Suprapubic skin (tissue), 4 donors: ENCODE data around the gene ZSWIM6. TPM values are rescaled to one million over a fixed set of nuclear protein-coding genes. Genes with fewer than 3 reads are reported as not detected.
"Not testable (repeated sequence)": the region's sequence is repeated elsewhere in the genome, so short reads cannot be mapped to it uniquely, and the experiment has no call there.

Source experiments
- DNase-seq, 2 donors: peaks; one replicate each; pipeline ENCODE4 v3.0.0-alpha.2; 2019; ENCODE audit warnings: low spot score in 2 of 2
- H3K27ac ChIP-seq: fragments of 200-600 bp; sonication (generic); one replicate; pipeline ENCODE4 v1.5.1; 2019
- H3K27me3 ChIP-seq: fragments of 200-600 bp; sonication (generic); one replicate; pipeline ENCODE4 v1.5.1; 2019
- H3K36me3 ChIP-seq: fragments of 200-600 bp; sonication (generic); one replicate; pipeline ENCODE4 v1.5.1; 2019
- H3K4me1 ChIP-seq: fragments of 200-600 bp; sonication (generic); one replicate; pipeline ENCODE4 v1.5.1; 2019
- H3K4me3 ChIP-seq: fragments of 200-600 bp; sonication (generic); one replicate; pipeline ENCODE4 v1.5.1; 2019; ENCODE audit warnings: mild to moderate bottlenecking
- H3K9me3 ChIP-seq: fragments of 200-600 bp; sonication (generic); one replicate; pipeline ENCODE4 v1.5.1; 2019
- EP300 ChIP-seq: sonication (generic); formaldehyde crosslinking; IDR thresholded peaks from one replicate; pipeline ENCODE4 v1.6.1; 2017; ENCODE audit warnings: antibody characterized with exemption
- POLR2A ChIP-seq, 2 donors: fragments of 450-650 bp; IDR thresholded peaks; one replicate each; pipeline ENCODE4 v1.6.1; 2017; ENCODE audit warnings: antibody characterized with exemption in 2 of 2, mild to moderate bottlenecking in 2 of 2, moderate library complexity in 2 of 2
- POLR2AphosphoS5 ChIP-seq, 3 donors: sonication (generic); formaldehyde crosslinking; IDR thresholded peaks; one replicate each; pipeline ENCODE4 v1.6.1; 2017; ENCODE audit warnings: antibody characterized with exemption in 3 of 3
- WGBS: methylation state at CpG from one replicate; pipeline ENCODE4 v1.1.5; 2018; 5-methylcytosine and 5-hydroxymethylcytosine counted together
- total RNA-seq, 4 donors: library from RNA; depleted of rRNA; stranded (reverse); fragments of >200 nt; gene quantifications; one replicate each; pipeline ENCODE4 v1.1.0, GENCODE V29; 2016
- TF ChIP-seq, protein P1 (sequence below), 2 donors: fragments of 200-600 bp in 1 of 2; fragments of 450-650 bp in 1 of 2; sonication (generic) in 1 of 2; IDR thresholded peaks; one replicate each; pipeline ENCODE4 v1.5.1; 2016 to 2019; ENCODE audit warnings: antibody characterized with exemption in 2 of 2, mild to moderate bottlenecking in 1 of 2, moderate library complexity in 1 of 2

Gene ZSWIM6
- total RNA-seq, 4 donors from 2014 or later = 7.3 to 12.2 (median 8.2) TPM

- Histone ChIP-seq H3K4me1 (peaks cover 14% of the 10 kb centered on the region), H3K9me3 (no peaks in the 10 kb centered on the region), H3K36me3 (no peaks in the 10 kb centered on the region), H3K4me3 (no peak overlapping the region), H3K27me3 (no peaks in the 10 kb centered on the region), H3K27ac (no peak overlapping the region)
- DNase-seq = no peak
- 96% methylated on average over 5 of the region's 5 CpGs for WGBS
- TF ChIP-seq, protein P1, sequence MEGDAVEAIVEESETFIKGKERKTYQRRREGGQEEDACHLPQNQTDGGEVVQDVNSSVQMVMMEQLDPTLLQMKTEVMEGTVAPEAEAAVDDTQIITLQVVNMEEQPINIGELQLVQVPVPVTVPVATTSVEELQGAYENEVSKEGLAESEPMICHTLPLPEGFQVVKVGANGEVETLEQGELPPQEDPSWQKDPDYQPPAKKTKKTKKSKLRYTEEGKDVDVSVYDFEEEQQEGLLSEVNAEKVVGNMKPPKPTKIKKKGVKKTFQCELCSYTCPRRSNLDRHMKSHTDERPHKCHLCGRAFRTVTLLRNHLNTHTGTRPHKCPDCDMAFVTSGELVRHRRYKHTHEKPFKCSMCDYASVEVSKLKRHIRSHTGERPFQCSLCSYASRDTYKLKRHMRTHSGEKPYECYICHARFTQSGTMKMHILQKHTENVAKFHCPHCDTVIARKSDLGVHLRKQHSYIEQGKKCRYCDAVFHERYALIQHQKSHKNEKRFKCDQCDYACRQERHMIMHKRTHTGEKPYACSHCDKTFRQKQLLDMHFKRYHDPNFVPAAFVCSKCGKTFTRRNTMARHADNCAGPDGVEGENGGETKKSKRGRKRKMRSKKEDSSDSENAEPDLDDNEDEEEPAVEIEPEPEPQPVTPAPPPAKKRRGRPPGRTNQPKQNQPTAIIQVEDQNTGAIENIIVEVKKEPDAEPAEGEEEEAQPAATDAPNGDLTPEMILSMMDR (IDR thresholded peaks at IDR 0.05) = no peak
- TF ChIP-seq EP300 (no peak), POLR2AphosphoS5 (IDR thresholded peaks at IDR 0.05) (no peak), POLR2A (IDR thresholded peaks at IDR 0.05) (no peak)
Measured at GRCh38 chr5:61399679-61400078, 67.6 kb downstream of the ZSWIM6 start.

DNA sequence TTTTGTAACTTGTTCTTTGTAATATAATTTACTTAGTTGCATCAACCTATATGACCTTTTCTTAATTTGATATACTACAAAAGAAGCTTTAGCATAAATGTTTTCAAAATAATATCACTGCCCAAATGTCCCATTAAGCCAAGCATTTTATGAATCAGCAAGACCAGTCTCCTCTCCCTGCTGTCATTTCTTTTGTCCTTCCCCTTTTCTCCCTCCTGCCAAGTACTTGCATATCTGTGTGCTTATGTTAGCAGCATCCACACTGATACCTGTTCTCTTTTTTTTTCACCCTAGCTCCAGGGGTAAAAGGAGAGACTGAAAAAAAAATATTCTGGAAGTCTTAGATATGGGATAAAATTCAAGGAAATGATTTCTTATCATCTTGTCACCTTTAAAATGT is 69.7 kb downstream of the ZSWIM6 start:
- H3K27ac ChIP-seq = no peak overlapping the region
- DNase-seq = no peak

GRCh38 chr5:61402244-61402823 is 70.3 kb downstream of the ZSWIM6 start:
- H3K27ac ChIP-seq = no peak overlapping the region
- H3K4me3 ChIP-seq = no peak overlapping the region
- no peaks in the 10 kb centered on the region for H3K36me3 ChIP-seq
- no peaks in the 10 kb centered on the region for H3K27me3 ChIP-seq
- no peak for TF ChIP-seq POLR2AphosphoS5 (IDR thresholded peaks at IDR 0.05)
- no peak for TF ChIP-seq EP300
- no peak for TF ChIP-seq POLR2A (IDR thresholded peaks at IDR 0.05)
- TF ChIP-seq, protein P1 (IDR thresholded peaks at IDR 0.05) = no peak
- no peak for DNase-seq
- peaks cover 14% of the 10 kb centered on the region for H3K4me1 ChIP-seq
- H3K9me3 ChIP-seq = no peaks in the 10 kb centered on the region

More for the DNA sequence above, 69.7 kb downstream of the ZSWIM6 start:
- no peak overlapping the region for H3K4me3 ChIP-seq
- H3K36me3 ChIP-seq = no peaks in the 10 kb centered on the region
- peaks cover 14% of the 10 kb centered on the region for H3K4me1 ChIP-seq
- H3K27me3 ChIP-seq = no peaks in the 10 kb centered on the region
- TF ChIP-seq, protein P1 (IDR thresholded peaks at IDR 0.05) = no peak
- no peak for TF ChIP-seq POLR2AphosphoS5 (IDR thresholded peaks at IDR 0.05)
- TF ChIP-seq POLR2A (IDR thresholded peaks at IDR 0.05) = no peak
- no peak for TF ChIP-seq EP300
- no peaks in the 10 kb centered on the region for H3K9me3 ChIP-seq

DNA sequence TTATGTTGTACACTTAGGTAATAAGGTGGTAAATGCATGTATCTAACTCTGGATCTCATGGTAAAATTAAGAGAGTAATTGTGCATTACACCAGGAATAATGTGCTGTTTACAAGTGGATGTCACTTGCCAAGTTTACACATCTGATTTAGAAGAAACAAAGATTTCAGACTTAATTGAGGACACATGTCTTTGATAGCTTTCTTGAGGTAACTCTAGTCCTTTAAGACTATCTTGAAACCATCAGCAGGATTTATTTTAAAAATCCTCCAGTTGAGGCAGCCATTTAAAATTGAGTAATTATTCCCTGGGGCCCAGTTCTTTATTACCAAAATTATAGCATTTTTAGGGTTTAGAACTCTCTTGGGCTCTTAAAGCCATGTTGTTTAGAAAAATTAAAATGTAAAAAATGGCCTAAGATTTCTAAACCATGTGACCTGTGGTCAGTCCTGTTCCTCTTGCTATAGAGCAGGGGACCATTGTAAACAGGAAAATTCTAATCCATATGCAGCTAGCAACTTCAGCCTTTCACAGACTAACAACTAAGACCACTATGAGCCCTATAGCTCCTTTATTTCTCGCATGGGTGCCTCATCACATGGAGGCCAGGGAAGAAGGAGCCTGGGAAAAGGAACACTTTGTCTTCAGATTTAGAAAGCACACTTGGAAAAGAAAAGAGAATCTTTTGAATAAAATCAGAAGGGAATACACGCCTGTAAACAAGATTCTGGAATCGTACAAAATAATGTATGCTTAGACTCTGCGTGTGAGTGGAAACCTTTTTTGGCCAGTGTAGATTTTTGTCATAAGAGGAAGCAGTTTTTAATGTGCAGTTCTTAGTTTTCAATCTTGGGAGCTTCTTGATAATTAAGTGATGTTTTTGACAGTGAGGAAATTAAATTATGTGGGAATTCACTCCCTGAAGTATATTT is 71.2 kb downstream of the ZSWIM6 start:
- Histone ChIP-seq H3K9me3 (no peaks in the 10 kb centered on the region), H3K4me3 (no peak overlapping the region), H3K27ac (no peak overlapping the region), H3K4me1 (peaks cover 20% of the 10 kb centered on the region), H3K36me3 (no peaks in the 10 kb centered on the region), H3K27me3 (no peaks in the 10 kb centered on the region)
- 84% methylated on average over 4 of the region's 4 CpGs for WGBS
- no peak for DNase-seq
- no peak for TF ChIP-seq POLR2A (IDR thresholded peaks at IDR 0.05)
- TF ChIP-seq, protein P1 (IDR thresholded peaks at IDR 0.05) = no peak

GRCh38 chr5:61405511-61406295 is 73.6 kb downstream of the ZSWIM6 start:
- Histone ChIP-seq H3K4me3 (no peak overlapping the region), H3K27me3 (no peaks in the 10 kb centered on the region), H3K4me1 (peaks cover 33% of the 10 kb centered on the region), H3K36me3 (no peaks in the 10 kb centered on the region), H3K27ac (no peak overlapping the region), H3K9me3 (no peaks in the 10 kb centered on the region)
- no peak for DNase-seq
- TF ChIP-seq, protein P1 (IDR thresholded peaks at IDR 0.05) = no peak
- TF ChIP-seq POLR2AphosphoS5 (IDR thresholded peaks at IDR 0.05) (no peak), POLR2A (IDR thresholded peaks at IDR 0.05) (no peak), EP300 (no peak)

- not testable (repeated sequence) for DNase-seq, H3K36me3 ChIP-seq, H3K4me3 ChIP-seq, H3K27me3 ChIP-seq, H3K9me3 ChIP-seq, H3K27ac ChIP-seq
- peaks cover 33% of the 10 kb centered on the region for H3K4me1 ChIP-seq
- WGBS = over 99% methylated on average over 4 of the region's 4 CpGs
Measured at GRCh38 chr5:61406497-61406896, 74.4 kb downstream of the ZSWIM6 start.
